PC-3 (cell line): Measurements from ENCODE around the gene RABAC1.

Experiments
- CTCF ChIP-seq: fragments of 300-600 bp; sonication (generic); conservative IDR thresholded peaks from 2 replicates; pipeline ENCODE4 v1.5.1; 2017; ENCODE audit warnings: antibody characterized with exemption, low read depth, mild to moderate bottlenecking, low read length
- EZH2 ChIP-seq: fragments of 300-600 bp; sonication (generic); IDR thresholded peaks from one replicate; pipeline ENCODE4 v1.6.1; 2017; ENCODE audit warnings: antibody characterized with exemption, mild to moderate bottlenecking, low read length; ENCODE audit not compliant: unreplicated experiment
- EZH2phosphoT487 ChIP-seq: fragments of 300-600 bp; sonication (generic); IDR thresholded peaks from 2 replicates; pipeline ENCODE4 v1.6.1; 2018; ENCODE audit warnings: mild to moderate bottlenecking, antibody characterized with exemption, low read length, borderline replicate concordance

- TF ChIP-seq CTCF (no peak), EZH2 (no peak), EZH2phosphoT487 (no peak)
These were observed 43.9 kb downstream of the RABAC1 start for GRCh38 chr19:41915021-41915775.
